IPS-NIHi7 (cell line): ENCODE measurements around the gene KAZN.
A peak's percentile ranks its signal among the peaks of the same experiment; 100 is the strongest.

ENCODE experiments used
- DNase-seq: peaks from one replicate; pipeline ENCODE4 v3.0.0; 2012; ENCODE audit warnings: mixed read lengths; ENCODE audit errors: extremely low spot score

KAZN gene

DNA sequence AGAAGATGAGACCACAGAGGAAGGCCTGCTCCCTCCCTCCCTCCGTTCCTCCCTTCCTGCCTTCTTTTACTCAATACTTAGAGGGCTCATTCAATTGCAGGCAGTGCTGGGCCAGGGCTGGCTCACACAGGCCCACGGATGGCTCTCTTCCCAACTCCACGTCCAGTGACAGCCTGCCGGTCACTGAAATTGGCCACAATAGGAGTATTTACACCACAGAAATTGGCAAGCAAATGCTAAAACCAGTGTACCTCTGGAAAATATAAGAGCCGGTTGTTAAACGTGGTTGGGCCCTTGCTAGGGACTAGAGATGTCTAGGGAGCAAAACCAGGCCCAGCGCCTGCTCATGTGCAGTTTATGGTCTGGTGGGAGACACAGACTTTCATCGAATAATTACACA lies 482.6 kb downstream of the KAZN start:
- DNase-seq, result no peak

GRCh38 chr1:15083578-15083977 lies 485.1 kb downstream of the KAZN start:
- DNase-seq, result no peak

GRCh38 chr1:15088281-15088971 lies 489.9 kb downstream of the KAZN start:
- no peak for DNase-seq

DNA sequence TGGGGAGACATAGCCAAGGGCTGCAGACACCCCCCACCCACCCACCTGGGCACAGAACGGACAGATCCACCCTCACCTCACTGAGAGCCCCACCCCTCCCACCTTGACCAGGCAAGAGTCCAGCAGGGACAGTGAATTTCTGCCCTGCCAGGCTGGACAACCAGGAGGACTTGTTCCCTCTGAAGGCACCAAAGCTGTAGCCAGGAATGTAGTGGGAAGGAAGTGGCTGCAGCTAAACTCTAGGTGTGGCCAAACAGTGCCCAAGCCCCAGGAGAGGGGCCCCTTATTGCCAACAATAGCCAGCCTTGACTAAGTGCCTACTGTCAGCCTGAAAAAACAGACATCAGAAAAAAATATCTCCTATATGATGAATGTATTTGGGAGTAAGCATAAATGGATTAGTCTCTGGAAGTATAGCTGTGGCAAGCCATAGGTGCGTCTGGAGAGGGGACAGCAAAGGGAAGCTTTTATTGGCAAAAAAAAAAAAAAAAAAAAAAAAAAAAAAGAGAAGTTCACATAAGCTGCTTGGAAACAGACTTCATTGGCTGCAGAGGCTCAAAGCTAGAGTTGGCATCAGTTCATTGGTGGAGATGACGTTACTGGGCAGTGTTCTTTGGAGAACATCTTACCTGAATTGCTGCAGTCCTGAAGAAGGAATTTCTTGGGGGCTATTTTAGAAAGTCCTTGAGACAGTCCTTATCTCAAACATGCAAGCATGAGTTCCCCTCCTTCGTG lies 490.9 kb downstream of the KAZN start:
- no peak for DNase-seq

GRCh38 chr1:15090373-15090772 lies 491.9 kb downstream of the KAZN start:
- peak; percentile 92 for DNase-seq

DNA sequence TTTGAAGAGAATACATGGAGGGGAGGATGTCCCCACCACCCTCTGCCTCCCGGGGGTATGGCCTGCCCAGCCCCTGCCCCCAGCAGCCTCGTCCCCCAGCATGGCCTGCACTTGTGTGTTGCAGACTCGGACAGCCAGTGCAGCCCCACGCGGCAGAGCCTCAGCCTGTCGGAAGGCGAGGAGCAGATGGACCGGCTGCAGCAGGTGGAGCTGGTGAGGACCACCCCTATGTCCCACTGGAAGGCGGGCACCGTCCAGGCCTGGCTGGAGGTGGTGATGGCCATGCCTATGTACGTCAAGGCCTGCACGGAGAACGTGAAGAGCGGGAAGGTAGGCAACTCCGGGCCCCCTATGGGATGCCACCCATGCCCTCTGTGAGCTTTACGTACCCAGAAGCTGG lies 495.6 kb downstream of the KAZN start:
- no peak for DNase-seq

DNA sequence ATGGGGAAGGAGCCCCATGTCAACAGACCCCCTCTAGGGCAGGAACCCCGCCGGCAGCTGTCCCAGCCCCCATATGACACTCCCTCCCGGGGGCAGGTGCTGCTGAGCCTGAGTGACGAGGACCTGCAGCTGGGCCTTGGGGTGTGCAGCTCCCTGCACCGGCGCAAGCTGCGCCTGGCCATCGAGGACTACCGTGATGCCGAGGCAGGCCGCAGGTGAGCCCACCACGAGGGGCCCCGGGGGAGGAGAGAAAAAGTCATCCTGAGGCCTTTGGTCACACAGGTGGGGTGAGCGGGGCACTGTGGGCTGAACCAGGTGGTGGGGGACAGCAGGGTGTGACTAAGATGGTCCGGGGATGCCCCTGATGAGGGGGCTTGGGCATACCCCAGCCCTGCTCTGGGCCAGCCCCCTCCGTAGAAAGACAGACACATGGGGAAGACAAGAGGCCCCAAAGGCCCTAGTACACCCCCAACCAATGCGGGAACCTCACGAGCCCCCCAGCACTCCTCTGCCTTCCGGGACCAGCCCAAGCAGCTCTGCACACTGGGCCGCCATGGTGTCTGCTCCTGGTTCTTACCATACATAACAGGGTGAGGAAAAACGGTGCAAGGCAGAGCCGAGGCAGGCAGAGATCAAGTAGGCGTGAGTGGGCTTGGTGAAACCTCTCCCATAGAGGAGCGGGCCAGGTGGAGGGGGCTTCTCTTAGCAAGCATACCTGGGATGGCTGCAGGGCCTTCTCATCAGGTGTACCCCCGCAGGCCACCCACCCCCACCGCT lies 496.4 kb downstream of the KAZN start:
- DNase-seq, result no peak

DNA sequence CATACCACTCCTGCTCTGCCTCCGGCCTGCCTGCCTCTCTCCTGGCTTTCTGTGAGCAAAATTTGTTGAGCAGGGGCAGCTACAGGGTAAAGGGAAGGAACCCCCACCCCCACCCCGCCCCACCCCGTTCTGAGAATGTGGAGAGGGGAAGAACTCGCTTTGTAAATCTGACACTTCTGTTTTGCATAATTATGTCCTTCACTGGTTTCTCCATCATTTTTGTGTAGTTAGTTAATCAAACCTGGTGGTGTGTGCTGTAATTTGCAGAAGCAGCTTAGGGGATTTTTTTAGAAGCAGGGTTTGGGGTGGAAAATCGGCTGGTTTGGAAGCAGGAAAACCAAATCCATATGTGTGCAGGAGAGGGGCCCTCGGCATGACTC lies 497.0 kb downstream of the KAZN start:
- no peak for DNase-seq

- no peak for DNase-seq
Measured at GRCh38 chr1:15096293-15096692, 497.8 kb downstream of the KAZN start.

- no peak for DNase-seq
Measured at GRCh38 chr1:15098176-15099125, 500.0 kb downstream of the KAZN start.

GRCh38 chr1:15099441-15100120 lies 501.1 kb downstream of the KAZN start:
- no peak for DNase-seq

DNA sequence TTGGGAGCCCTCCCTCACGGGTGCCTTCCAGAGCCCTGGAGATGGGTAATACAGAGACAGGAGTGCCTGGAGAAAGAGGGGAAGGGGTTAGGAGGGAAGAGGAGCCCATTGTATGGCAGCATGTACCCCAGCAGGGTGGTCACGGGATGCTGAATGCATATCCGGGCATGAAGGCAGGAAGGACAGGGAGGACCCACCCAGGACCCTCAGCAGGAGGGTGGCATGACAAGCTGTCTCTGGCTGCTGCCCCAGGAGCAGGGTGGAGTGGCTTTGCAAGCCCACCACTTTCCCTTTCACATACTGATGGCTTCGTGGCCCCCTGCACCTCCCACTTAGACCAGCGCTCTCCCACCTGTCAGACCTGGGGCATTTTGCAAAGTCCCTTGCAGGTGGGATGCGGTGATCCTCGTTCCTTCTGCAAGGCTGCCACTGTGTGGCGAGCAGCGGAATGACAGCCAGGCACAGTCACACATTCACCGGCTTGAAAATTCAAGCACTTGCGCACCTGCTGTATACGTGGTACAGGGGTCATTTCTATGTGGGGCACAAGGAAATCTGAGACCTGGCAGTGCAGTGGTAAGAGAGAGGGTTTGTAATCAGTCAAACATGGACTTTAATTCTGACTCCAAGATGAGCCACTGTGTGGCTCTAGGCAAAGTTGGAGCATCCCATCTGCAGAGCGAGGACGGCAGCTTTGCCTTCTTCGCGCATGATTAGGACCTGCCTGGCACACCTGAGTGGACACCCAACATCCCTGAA lies 501.8 kb downstream of the KAZN start:
- peak; percentile 83 for DNase-seq

- no peak for DNase-seq
Measured at GRCh38 chr1:15100880-15101760, 502.6 kb downstream of the KAZN start.

- no peak for DNase-seq
Measured at GRCh38 chr1:15101801-15102200, 503.3 kb downstream of the KAZN start.

- no peak for DNase-seq
Measured at GRCh38 chr1:15102646-15103045, 504.2 kb downstream of the KAZN start.

DNA sequence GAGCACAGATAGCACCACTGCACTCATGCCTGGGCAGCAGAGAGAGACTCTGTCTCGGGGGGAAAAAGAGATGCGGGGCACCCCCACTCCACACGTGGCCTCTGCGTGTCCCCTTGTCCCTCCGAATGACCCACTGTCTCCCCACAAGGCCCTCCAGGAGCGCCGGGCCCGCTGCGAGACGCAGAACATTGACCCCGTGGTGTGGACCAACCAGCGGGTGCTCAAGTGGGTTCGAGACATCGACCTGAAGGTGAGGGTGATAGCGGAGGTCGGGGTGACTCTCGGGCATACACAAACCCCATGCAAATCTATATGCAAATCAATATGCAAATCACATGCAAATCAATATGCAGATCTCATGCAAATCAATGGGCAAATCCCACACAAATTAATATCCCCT lies 504.7 kb downstream of the KAZN start:
- no peak for DNase-seq

GRCh38 chr1:15103906-15104305 lies 505.4 kb downstream of the KAZN start:
- no peak for DNase-seq

DNA sequence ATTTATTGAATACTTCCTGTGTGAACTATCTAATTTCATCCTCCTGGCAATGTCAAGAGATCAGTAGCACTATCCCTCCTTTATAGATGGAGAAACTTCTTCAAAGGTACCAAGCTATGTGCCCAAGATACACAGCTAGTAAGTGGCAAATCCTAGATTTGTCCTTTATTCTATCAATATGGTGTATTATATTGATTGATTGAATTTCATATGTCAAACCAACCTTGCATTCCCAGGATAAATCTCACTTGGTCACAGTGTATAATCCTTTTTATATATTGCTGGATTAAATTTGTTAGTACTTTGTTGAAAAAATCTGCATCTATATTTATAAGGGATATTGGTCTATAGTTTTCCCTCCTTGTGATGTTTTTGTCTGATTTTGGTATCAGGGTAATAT lies 506.3 kb downstream of the KAZN start:
- no peak for DNase-seq

DNA sequence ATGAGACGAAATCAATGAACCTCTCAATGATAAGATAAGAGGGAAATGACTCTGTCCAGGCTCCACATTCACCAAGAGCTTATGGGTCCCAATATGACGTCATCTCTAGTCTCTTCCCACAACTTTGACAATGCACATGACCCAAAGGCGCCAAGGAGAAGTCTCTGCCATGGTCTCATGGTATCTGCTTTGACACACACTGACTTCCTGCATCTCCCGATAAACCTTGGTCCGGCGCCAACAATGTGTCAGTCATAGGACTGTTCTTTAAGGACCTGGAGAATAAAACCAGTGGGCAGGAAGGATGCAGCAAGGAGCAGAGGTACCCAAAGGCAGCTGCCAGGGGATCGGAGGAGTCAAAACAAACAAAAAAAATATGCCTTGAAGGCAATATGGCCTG lies 508.1 kb downstream of the KAZN start:
- DNase-seq, result no peak
